OCI-LY1 (cell line): ENCODE measurements around the gene IRS2.

Experiments used
- H2AFZ ChIP-seq: fragments of 200-600 bp; sonication (generic), shearing (Covaris generic); 2 replicates; pipeline ENCODE4 v1.6.0; 2014; ENCODE audit warnings: antibody characterized with exemption, mild to moderate bottlenecking, low read length
- H3F3A ChIP-seq: fragments of 200-600 bp; sonication (generic), shearing (Covaris generic); 2 replicates; pipeline ENCODE4 v1.6.0; 2014; ENCODE audit warnings: mild to moderate bottlenecking, antibody characterized with exemption, low read length, moderate library complexity; ENCODE audit not compliant: insufficient read depth
- H3K27ac ChIP-seq: fragments of 200-600 bp; sonication (generic); 2 replicates; pipeline ENCODE4 v1.5.1; 2014; ENCODE audit warnings: low read length, mixed run types, mild to moderate bottlenecking, low read depth; ENCODE audit not compliant: poor library complexity, severe bottlenecking
- H3K27me3 ChIP-seq: fragments of 200-600 bp; sonication (generic); 2 replicates; pipeline ENCODE4 v1.6.0; 2014; ENCODE audit warnings: antibody characterized with exemption, mild to moderate bottlenecking, low read length, moderate library complexity; ENCODE audit not compliant: insufficient read depth
- H3K36me3 ChIP-seq: fragments of 200-600 bp; sonication (generic); 2 replicates; pipeline ENCODE4 v1.6.1; 2014; ENCODE audit warnings: mild to moderate bottlenecking, antibody characterized with exemption, low read length, moderate library complexity, mixed read lengths; ENCODE audit not compliant: insufficient read depth
- H3K4me1 ChIP-seq: fragments of 200-600 bp; sonication (generic); 2 replicates; pipeline ENCODE4 v1.5.1; 2014; ENCODE audit warnings: mild to moderate bottlenecking, low read length, moderate library complexity; ENCODE audit not compliant: insufficient read depth, severe bottlenecking
- H3K4me2 ChIP-seq: fragments of 200-600 bp; sonication (generic), shearing (Covaris generic); 2 replicates; pipeline ENCODE4 v1.6.1; 2014; ENCODE audit warnings: low read length
- H3K4me3 ChIP-seq: fragments of 200-600 bp; sonication (generic); 2 replicates; pipeline ENCODE4 v1.5.1; 2014; ENCODE audit warnings: low read length, low read depth, mild to moderate bottlenecking, mixed read lengths; ENCODE audit not compliant: poor library complexity, severe bottlenecking
- H3K79me2 ChIP-seq: fragments of 200-600 bp; shearing (Covaris generic); 2 replicates; pipeline ENCODE4 v1.6.1; 2016; ENCODE audit warnings: mixed run types, low read length, mixed read lengths; ENCODE audit not compliant: insufficient read depth
- H3K9ac ChIP-seq: fragments of 200-600 bp; sonication (generic), shearing (Covaris generic); 2 replicates; pipeline ENCODE4 v1.6.1; 2014; ENCODE audit warnings: mild to moderate bottlenecking, low read length, mixed read lengths
- H3K9me2 ChIP-seq: fragments of 200-600 bp; sonication (generic), shearing (Covaris generic); 2 replicates; pipeline ENCODE4 v1.6.1; 2014; ENCODE audit warnings: low read depth, mild to moderate bottlenecking, low read length, mixed read lengths
- H3K9me3 ChIP-seq: fragments of 200-600 bp; shearing (Covaris generic); 2 replicates; pipeline ENCODE4 v1.6.1; 2014; ENCODE audit warnings: low read length, mixed read lengths
- H4K20me1 ChIP-seq: fragments of 200-600 bp; sonication (generic), shearing (Covaris generic); 2 replicates; pipeline ENCODE4 v1.6.0; 2016; ENCODE audit warnings: mild to moderate bottlenecking, low read length; ENCODE audit not compliant: insufficient read depth
- EZH2 ChIP-seq: fragments of 200-600 bp; sonication (generic), shearing (Covaris generic); IDR thresholded peaks from 2 replicates; pipeline ENCODE4 v1.8.0; 2017; ENCODE audit warnings: borderline replicate concordance, mixed run types, mild to moderate bottlenecking, antibody characterized with exemption, low read length, moderate library complexity, mixed read lengths
- TF ChIP-seq, protein P1 (sequence below): fragments of 200-600 bp; sonication (generic), shearing (Covaris generic); IDR thresholded peaks from 2 replicates; pipeline ENCODE4 v1.5.1; 2017; ENCODE audit warnings: mild to moderate bottlenecking, antibody characterized with exemption, low read length, moderate library complexity, mixed read lengths

The IRS2 gene

DNA sequence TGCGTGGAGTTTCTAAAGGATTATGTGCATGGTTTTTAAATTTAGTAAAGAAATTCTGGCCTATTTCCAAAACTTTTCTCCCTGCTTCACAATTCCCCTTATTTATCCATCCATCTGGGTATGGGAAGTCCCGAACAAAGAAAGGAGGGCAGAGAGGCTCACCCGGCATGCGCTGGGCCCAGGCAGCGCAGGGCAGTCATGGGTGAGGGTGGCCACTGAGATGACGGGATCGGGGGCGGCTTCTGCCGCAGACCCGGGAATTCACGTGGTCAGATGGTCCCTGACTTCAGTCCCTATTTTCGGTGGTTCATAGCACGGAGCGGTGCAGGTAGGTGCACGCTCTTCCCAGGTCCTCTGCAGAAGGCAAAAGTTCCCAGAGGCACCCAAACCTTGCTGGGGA lies 14.5 kb downstream of the IRS2 start:
- Histone ChIP-seq H3K27me3 (no peaks in the 10 kb centered on the region), H3K4me3 (no peak overlapping the region), H3K9me3 (no peaks in the 10 kb centered on the region), H2AFZ (no peak overlapping the region), H3K79me2 (no peaks in the 10 kb centered on the region), H4K20me1 (no peaks in the 10 kb centered on the region), H3K9me2 (no peaks in the 10 kb centered on the region), H3K4me1 (no peaks in the 10 kb centered on the region), H3F3A (no peaks in the 10 kb centered on the region), H3K36me3 (no peaks in the 10 kb centered on the region), H3K4me2 (no peak overlapping the region), H3K9ac (no peak overlapping the region), H3K27ac (no peak overlapping the region)
- no peak for TF ChIP-seq EZH2
- TF ChIP-seq, protein P1, sequence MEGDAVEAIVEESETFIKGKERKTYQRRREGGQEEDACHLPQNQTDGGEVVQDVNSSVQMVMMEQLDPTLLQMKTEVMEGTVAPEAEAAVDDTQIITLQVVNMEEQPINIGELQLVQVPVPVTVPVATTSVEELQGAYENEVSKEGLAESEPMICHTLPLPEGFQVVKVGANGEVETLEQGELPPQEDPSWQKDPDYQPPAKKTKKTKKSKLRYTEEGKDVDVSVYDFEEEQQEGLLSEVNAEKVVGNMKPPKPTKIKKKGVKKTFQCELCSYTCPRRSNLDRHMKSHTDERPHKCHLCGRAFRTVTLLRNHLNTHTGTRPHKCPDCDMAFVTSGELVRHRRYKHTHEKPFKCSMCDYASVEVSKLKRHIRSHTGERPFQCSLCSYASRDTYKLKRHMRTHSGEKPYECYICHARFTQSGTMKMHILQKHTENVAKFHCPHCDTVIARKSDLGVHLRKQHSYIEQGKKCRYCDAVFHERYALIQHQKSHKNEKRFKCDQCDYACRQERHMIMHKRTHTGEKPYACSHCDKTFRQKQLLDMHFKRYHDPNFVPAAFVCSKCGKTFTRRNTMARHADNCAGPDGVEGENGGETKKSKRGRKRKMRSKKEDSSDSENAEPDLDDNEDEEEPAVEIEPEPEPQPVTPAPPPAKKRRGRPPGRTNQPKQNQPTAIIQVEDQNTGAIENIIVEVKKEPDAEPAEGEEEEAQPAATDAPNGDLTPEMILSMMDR = no peak

DNA sequence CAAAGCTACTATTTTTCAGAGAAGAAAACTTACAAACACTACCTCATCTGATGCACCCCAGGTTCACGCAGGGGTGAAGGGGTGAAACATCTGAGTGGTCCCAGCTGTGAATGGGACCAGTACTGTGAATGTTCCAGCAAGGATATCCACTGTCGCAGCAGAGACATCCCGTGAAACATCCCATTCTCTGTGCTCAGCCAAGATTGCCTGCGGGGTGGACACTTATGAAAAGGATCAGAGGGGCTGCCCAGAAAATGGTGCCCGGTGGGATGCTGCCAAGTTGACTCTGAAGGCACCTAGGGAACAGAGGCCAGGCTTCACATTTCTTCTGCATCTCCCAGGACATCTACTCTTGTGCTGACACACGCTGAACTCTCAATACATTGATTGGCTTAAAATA lies 15.9 kb downstream of the IRS2 start:
- no peaks in the 10 kb centered on the region for H3K27me3 ChIP-seq
- no peak overlapping the region for H3K27ac ChIP-seq
- H3K4me1 ChIP-seq = no peaks in the 10 kb centered on the region
- H3K9me2 ChIP-seq = no peaks in the 10 kb centered on the region
- no peaks in the 10 kb centered on the region for H4K20me1 ChIP-seq
- no peak overlapping the region for H3K9ac ChIP-seq
- TF ChIP-seq, protein P1 = no peak
- no peak for TF ChIP-seq EZH2
- no peaks in the 10 kb centered on the region for H3F3A ChIP-seq
- no peak overlapping the region for H3K4me2 ChIP-seq
- no peaks in the 10 kb centered on the region for H3K36me3 ChIP-seq
- H3K9me3 ChIP-seq = no peaks in the 10 kb centered on the region
- no peak overlapping the region for H3K4me3 ChIP-seq
- no peak overlapping the region for H2AFZ ChIP-seq
- H3K79me2 ChIP-seq = no peaks in the 10 kb centered on the region

DNA sequence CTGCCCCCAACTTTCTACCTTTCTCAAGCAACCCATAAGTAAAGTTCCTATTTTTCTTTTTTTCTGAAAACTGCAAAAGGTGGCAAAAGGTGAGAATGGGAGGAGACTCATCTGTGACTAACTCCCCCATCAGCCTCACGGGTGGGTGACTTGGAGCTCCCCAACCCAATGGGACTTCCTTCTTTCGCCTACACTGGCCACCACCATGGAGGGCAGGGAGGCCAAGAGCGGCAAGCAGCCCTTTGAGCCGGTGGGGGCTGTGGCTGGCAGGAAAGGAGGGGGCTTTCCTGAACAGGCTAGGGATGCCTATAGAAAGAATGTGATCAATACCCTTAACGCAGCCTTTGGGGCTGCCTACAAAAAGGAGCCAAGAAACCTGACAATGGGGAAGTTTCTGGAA lies 16.5 kb downstream of the IRS2 start:
- Histone ChIP-seq H4K20me1 (no peaks in the 10 kb centered on the region), H3F3A (no peaks in the 10 kb centered on the region), H3K27ac (no peak overlapping the region), H3K79me2 (no peaks in the 10 kb centered on the region), H3K9me2 (no peaks in the 10 kb centered on the region), H3K4me3 (no peak overlapping the region), H3K9me3 (no peaks in the 10 kb centered on the region), H3K9ac (no peak overlapping the region), H3K36me3 (no peaks in the 10 kb centered on the region), H3K27me3 (no peaks in the 10 kb centered on the region), H2AFZ (no peak overlapping the region), H3K4me2 (no peak overlapping the region), H3K4me1 (no peaks in the 10 kb centered on the region)
- TF ChIP-seq, protein P1 = no peak
- no peak for TF ChIP-seq EZH2
